ENCODE results near the gene A2M.

The A2M gene

GRCh38 chr12:9130244-9130643 is 14.5 kb upstream of the A2M start:
- DNase-seq (ENCODE audit: low read depth): no peak
- TF ChIP-seq, protein P1, sequence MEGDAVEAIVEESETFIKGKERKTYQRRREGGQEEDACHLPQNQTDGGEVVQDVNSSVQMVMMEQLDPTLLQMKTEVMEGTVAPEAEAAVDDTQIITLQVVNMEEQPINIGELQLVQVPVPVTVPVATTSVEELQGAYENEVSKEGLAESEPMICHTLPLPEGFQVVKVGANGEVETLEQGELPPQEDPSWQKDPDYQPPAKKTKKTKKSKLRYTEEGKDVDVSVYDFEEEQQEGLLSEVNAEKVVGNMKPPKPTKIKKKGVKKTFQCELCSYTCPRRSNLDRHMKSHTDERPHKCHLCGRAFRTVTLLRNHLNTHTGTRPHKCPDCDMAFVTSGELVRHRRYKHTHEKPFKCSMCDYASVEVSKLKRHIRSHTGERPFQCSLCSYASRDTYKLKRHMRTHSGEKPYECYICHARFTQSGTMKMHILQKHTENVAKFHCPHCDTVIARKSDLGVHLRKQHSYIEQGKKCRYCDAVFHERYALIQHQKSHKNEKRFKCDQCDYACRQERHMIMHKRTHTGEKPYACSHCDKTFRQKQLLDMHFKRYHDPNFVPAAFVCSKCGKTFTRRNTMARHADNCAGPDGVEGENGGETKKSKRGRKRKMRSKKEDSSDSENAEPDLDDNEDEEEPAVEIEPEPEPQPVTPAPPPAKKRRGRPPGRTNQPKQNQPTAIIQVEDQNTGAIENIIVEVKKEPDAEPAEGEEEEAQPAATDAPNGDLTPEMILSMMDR (conservative IDR thresholded peaks at IDR 0.05; ENCODE audit: low read depth, low read length): no peak
- no peak overlapping the region for H3K4me3 ChIP-seq (ENCODE audit: low read length)

DNA sequence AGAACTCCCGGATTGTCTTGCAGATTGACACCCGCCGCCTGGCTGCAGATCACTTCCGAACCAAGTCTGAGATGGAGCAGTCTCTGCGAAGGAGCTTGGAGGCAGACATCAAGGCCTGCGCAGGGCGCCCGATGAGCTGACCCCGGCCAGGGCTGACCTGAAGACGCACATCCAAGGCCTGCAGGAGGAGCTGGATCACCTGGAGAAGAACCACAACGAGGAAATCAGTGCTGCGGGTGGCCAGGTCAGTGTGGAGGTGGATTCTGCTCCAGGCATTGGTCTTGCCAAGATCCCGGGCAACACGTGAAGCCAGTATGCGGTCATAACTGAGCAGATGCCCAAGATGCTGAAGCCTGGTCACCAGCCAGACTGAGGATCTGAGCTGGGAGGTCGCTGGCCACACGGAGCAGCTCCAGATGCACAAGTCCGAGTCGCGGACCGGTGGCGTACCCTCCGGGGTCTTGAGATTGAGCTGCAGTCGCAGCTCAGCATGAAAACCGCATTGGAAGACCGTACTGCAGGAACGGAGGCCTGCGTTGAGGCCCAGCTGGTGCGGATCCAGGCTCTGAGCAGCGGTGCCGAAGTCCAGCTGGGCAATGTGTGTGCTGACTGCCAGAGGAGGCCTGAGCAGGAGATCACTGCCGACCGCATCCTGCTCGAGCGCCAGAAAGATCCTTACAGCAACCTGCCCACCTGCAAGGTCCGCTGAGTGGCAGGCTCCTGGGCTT is 12.4 kb upstream of the A2M start:
- no peak for DNase-seq (ENCODE audit: low read depth)
- H3K4me3 ChIP-seq (ENCODE audit: low read length): no peak overlapping the region
- TF ChIP-seq, protein P1 (conservative IDR thresholded peaks at IDR 0.05; ENCODE audit: low read depth, low read length): no peak

GRCh38 chr12:9127484-9127883 is 11.8 kb upstream of the A2M start:
- DNase-seq (ENCODE audit: low read depth): no peak
- TF ChIP-seq, protein P1 (conservative IDR thresholded peaks at IDR 0.05; ENCODE audit: low read depth, low read length): no peak
- H3K4me3 ChIP-seq (ENCODE audit: low read length): no peak overlapping the region

- H3K4me3 ChIP-seq (ENCODE audit: low read length): no peak overlapping the region
- TF ChIP-seq, protein P1 (conservative IDR thresholded peaks at IDR 0.05; ENCODE audit: low read depth, low read length): no peak
- no peak for DNase-seq (ENCODE audit: low read depth)
Observed at GRCh38 chr12:9124383-9125031, 8.8 kb upstream of the A2M start.

DNA sequence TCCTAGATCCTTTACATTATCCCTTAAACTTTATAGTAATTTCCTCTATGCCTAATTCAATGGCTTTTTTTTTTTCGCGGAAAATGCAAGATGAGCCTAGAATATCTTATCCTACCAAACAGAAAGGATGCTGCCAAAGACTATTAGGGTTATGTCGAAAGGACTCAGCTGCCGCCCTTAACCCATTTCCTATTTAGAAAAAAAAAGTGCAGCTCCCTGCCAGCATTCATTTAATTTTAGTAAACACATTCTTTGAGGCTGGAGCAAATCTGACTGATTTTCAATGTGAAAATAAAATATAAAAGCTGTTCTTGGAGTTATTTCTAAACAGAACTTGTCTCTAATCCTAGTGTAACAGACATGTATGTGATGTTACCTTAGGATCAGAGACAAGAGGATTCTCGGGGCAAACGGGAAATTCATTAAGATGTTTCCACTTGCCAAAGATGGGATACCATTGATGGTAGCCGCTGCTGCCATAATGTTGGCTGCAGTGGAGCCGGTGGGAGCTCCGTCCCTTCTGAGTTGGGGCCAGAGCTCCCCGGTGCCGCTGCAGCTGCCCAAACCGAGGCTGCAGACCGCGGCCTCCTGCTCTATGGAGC is 8.2 kb upstream of the A2M start:
- TF ChIP-seq, protein P1 (conservative IDR thresholded peaks at IDR 0.05; ENCODE audit: low read depth, low read length): no peak
- H3K4me3 ChIP-seq (ENCODE audit: low read length): no peak overlapping the region
- DNase-seq (ENCODE audit: low read depth): no peak

DNA sequence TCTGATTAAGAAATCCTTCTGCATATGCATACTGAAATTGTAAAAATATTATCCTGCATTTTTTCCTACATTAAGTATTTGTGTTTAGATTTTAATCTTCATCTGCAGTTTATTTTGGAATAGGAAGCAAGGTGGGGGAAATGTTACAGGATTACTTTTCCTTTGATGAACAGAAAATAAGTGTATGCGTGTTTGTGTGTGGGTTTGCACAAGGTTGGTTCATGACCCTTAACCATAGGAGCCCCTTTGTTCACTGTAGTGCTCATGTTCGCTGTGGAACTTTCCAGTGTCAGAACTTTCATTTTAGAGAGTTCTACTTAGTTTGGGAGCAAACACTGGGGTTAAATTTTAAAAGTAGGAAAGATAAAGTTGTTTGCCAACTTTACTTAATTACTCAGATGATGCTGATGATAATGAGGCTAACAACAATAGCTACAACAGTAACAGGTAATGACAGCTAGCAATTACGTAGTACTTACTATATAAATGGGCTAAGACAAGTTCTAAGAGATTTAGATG is 6.4 kb upstream of the A2M start:
- TF ChIP-seq, protein P1 (conservative IDR thresholded peaks at IDR 0.05; ENCODE audit: low read depth, low read length): no peak
- DNase-seq (ENCODE audit: low read depth): no peak
- no peak overlapping the region for H3K4me3 ChIP-seq (ENCODE audit: low read length)

All from retinal pigment epithelial cell (primary cell).